IMR-90 (cell line): ENCODE results near the gene BMPER. TPM values are rescaled to one million over a fixed set of nuclear protein-coding genes. Genes with fewer than 3 reads are reported as not detected.

Source experiments
- ATAC-seq: fragments of 200-7000 bp; cut with Tn5 transposase; 2 replicates; pipeline ENCODE4 v1.9.1; 2020; ENCODE audit warnings: low read depth, mild to moderate bottlenecking, moderate library complexity
- BruUV-seq: library from RNA; stranded (reverse); fragments of 400-500 nt; replicated peaks from 2 replicates; lab custom pipeline; 2021; lab: Mats Ljungman, UMichigan
- CTCF ChIA-PET: fragments of 300-600 bp; formaldehyde crosslinking; extraction: SDS; loops from one replicate; lab custom pipeline; 2021; ENCODE audit warnings: antibody characterized with exemption; lab: Yijun Ruan, JAX
- POLR2A ChIA-PET: fragments of 300-600 bp; sonication (Branson Sonifier 250); formaldehyde crosslinking; loops from one replicate; lab custom pipeline; 2022; ENCODE audit warnings: antibody characterized with exemption; ENCODE audit not compliant: unreplicated experiment; lab: Charles Lee
- DNase-seq: peaks from one replicate; pipeline ENCODE4 v3.0.0; 2013
- H2AFZ ChIP-seq: replicated peaks from 2 replicates; pipeline ENCODE3; 2013; ENCODE audit warnings: low read length, mild to moderate bottlenecking; ENCODE audit not compliant: poor library complexity
- H2AK5ac ChIP-seq: 2 replicates; pipeline ENCODE4 v1.6.1; 2013; ENCODE audit warnings: low read depth, low read length, inconsistent platforms
- H2AK9ac ChIP-seq: replicated peaks from 2 replicates; pipeline ENCODE3; 2013; ENCODE audit warnings: mild to moderate bottlenecking, low read depth, low read length, moderate library complexity; ENCODE audit not compliant: poor library complexity
- H2BK120ac ChIP-seq: 2 replicates; pipeline ENCODE4 v1.6.1; 2013; ENCODE audit warnings: low read depth, low read length, inconsistent platforms
- H2BK15ac ChIP-seq: 3 replicates; pipeline ENCODE4 v1.6.1; 2013; ENCODE audit warnings: low read depth, low read length, inconsistent platforms
- H2BK20ac ChIP-seq: 2 replicates; pipeline ENCODE4 v1.6.1; 2013; ENCODE audit warnings: low read depth, mild to moderate bottlenecking, inconsistent platforms, low read length, moderate library complexity
- H2BK5ac ChIP-seq: 2 replicates; pipeline ENCODE4 v1.6.1; 2013; ENCODE audit warnings: mild to moderate bottlenecking, low read depth, low read length, inconsistent platforms; ENCODE audit not compliant: poor library complexity, severe bottlenecking
- H3K14ac ChIP-seq: replicated peaks from 2 replicates; pipeline ENCODE4 v1.6.1; 2013; ENCODE audit warnings: low read depth, low read length, inconsistent platforms
- H3K18ac ChIP-seq: 2 replicates; pipeline ENCODE4 v1.6.1; 2013; ENCODE audit warnings: low read depth, low read length, control low read depth
- H3K23ac ChIP-seq: 2 replicates; pipeline ENCODE4 v1.6.1; 2013; ENCODE audit warnings: low read depth, low read length, inconsistent platforms
- H3K27ac ChIP-seq: 2 replicates; pipeline ENCODE4 v1.5.1; 2013; ENCODE audit warnings: mild to moderate bottlenecking, control low read depth, low read length; ENCODE audit not compliant: insufficient read depth
- H3K27me3 ChIP-seq: 2 replicates; pipeline ENCODE4 v1.6.1; 2013; ENCODE audit warnings: low read length; ENCODE audit not compliant: control insufficient read depth, insufficient read depth
- H3K36me3 ChIP-seq: 2 replicates; pipeline ENCODE4 v1.6.1; 2013; ENCODE audit warnings: low read length, mixed read lengths; ENCODE audit not compliant: control insufficient read depth, insufficient read depth
- H3K4ac ChIP-seq: 2 replicates; pipeline ENCODE4 v1.6.1; 2013; ENCODE audit warnings: low read depth, low read length, inconsistent platforms
- H3K4me1 ChIP-seq: 2 replicates; pipeline ENCODE4 v1.6.1; 2013; ENCODE audit warnings: low read length, mixed read lengths; ENCODE audit not compliant: control insufficient read depth, insufficient read depth
- H3K4me2 ChIP-seq: 2 replicates; pipeline ENCODE4 v1.6.1; 2013; ENCODE audit warnings: low read depth, mild to moderate bottlenecking, control low read depth, low read length, moderate library complexity
- H3K4me3 ChIP-seq: 2 replicates; pipeline ENCODE4 v1.5.1; 2013; ENCODE audit warnings: low read depth, mild to moderate bottlenecking, control low read depth, low read length, moderate library complexity; ENCODE audit not compliant: insufficient read depth
- H3K56ac ChIP-seq: 2 replicates; pipeline ENCODE4 v1.6.1; 2013; ENCODE audit warnings: low read length, inconsistent platforms; ENCODE audit not compliant: insufficient read depth; ENCODE audit errors: extremely low read depth
- H3K79me1 ChIP-seq, 2 experiments: 2 replicates each; pipeline ENCODE4 v1.6.1; 2013; ENCODE audit warnings: low read length in 2 of 2, inconsistent platforms in 1 of 2, low read depth in 1 of 2
- H3K9ac ChIP-seq: 2 replicates; pipeline ENCODE4 v1.6.1; 2013; ENCODE audit warnings: low read depth, low read length, control low read depth
- H3K9me1 ChIP-seq: 2 replicates; pipeline ENCODE4 v1.6.1; 2013; ENCODE audit warnings: low read length, inconsistent platforms; ENCODE audit not compliant: insufficient read depth
- H3K9me3 ChIP-seq: 2 replicates; pipeline ENCODE4 v1.6.1; 2013; ENCODE audit warnings: low read length; ENCODE audit not compliant: control insufficient read depth, insufficient read depth
- H4K20me1 ChIP-seq: 2 replicates; pipeline ENCODE4 v1.6.1; 2013; ENCODE audit warnings: low read length, inconsistent platforms; ENCODE audit not compliant: insufficient read depth
- H4K5ac ChIP-seq: 2 replicates; pipeline ENCODE4 v1.6.1; 2013; ENCODE audit warnings: mild to moderate bottlenecking, low read depth, low read length, control low read depth
- H4K8ac ChIP-seq, 2 experiments: 2 replicates each; pipeline ENCODE4 v1.6.1; 2013; ENCODE audit warnings: low read depth in 2 of 2, low read length in 2 of 2, control low read depth in 1 of 2, inconsistent platforms in 1 of 2
- H4K91ac ChIP-seq: 2 replicates; pipeline ENCODE4 v1.6.1; 2013; ENCODE audit warnings: low read depth, low read length, inconsistent platforms; ENCODE audit not compliant: insufficient read depth
- BHLHE40 ChIP-seq: fragments of 150-350 bp; IDR thresholded peaks from 2 replicates; pipeline ENCODE4 v1.6.1; 2016; ENCODE audit warnings: mild to moderate bottlenecking, low read depth, low read length
- CEBPB ChIP-seq: IDR thresholded peaks from 2 replicates; pipeline ENCODE4 v1.6.1; 2012; ENCODE audit warnings: low read depth, low read length, improper control_type of control experiment
- CHD1 ChIP-seq: IDR thresholded peaks from 2 replicates; pipeline ENCODE4 v1.6.1; 2012; ENCODE audit warnings: low read depth, low read length, improper control_type of control experiment
- ELK1 ChIP-seq: fragments of 150-350 bp; IDR thresholded peaks from 2 replicates; pipeline ENCODE4 v1.6.1; 2016; ENCODE audit warnings: low read depth, mild to moderate bottlenecking, low read length, moderate library complexity, borderline replicate concordance
- FOS ChIP-seq: fragments of 150-350 bp; IDR thresholded peaks from 2 replicates; pipeline ENCODE4 v1.6.1; 2016; ENCODE audit warnings: low read depth, low read length
- MAFK ChIP-seq: IDR thresholded peaks from 2 replicates; pipeline ENCODE4 v1.6.1; 2012; ENCODE audit warnings: low read depth, low read length, improper control_type of control experiment
- MAZ ChIP-seq: IDR thresholded peaks from 2 replicates; pipeline ENCODE4 v1.6.1; 2012; ENCODE audit warnings: low read depth, mild to moderate bottlenecking, low read length, improper control_type of control experiment, moderate library complexity, borderline replicate concordance
- MXI1 ChIP-seq: IDR thresholded peaks from 2 replicates; pipeline ENCODE4 v1.6.1; 2012; ENCODE audit warnings: low read depth, mild to moderate bottlenecking, low read length, moderate library complexity, borderline replicate concordance
- NFE2L2 ChIP-seq: fragments of 150-350 bp; IDR thresholded peaks from 2 replicates; pipeline ENCODE4 v1.6.1; 2016; ENCODE audit warnings: low read depth, mild to moderate bottlenecking, low read length
- POLR2A ChIP-seq: IDR thresholded peaks from 2 replicates; pipeline ENCODE4 v1.6.1; 2012; ENCODE audit warnings: mild to moderate bottlenecking, low read depth, low read length
- RAD21 ChIP-seq: IDR thresholded peaks from 2 replicates; pipeline ENCODE4 v1.6.1; 2012; ENCODE audit warnings: low read length, improper control_type of control experiment
- RCOR1 ChIP-seq: IDR thresholded peaks from 2 replicates; pipeline ENCODE4 v1.6.1; 2012; ENCODE audit warnings: mild to moderate bottlenecking, low read length, improper control_type of control experiment; ENCODE audit not compliant: insufficient replicate concordance
- RFX5 ChIP-seq: IDR thresholded peaks from 2 replicates; pipeline ENCODE4 v1.8.0; 2012; ENCODE audit warnings: low read depth, mild to moderate bottlenecking, low read length, moderate library complexity
- SMC3 ChIP-seq: fragments of 150-350 bp; IDR thresholded peaks from 2 replicates; pipeline ENCODE4 v1.6.1; 2016; ENCODE audit warnings: low read depth, mild to moderate bottlenecking, antibody characterized with exemption, low read length, moderate library complexity
- WGBS, 2 experiments: methylation state at CpG; one replicate each; pipeline versions ENCODE4 v1.1.5 to v1.1.7; 2013; ENCODE audit warnings: missing lambda C conversion rate in 2 of 2; ENCODE audit not compliant: insufficient read length in 1 of 2; ENCODE audit errors: extremely low coverage in 2 of 2; 5-methylcytosine and 5-hydroxymethylcytosine counted together
- dilution Hi-C: fragments of 300-500 bp; cut with HindIII; formaldehyde crosslinking; loops from one replicate; pipeline ENCODE4 v1.14.3; 2018; ENCODE audit warnings: low sequenced_read_pairs; ENCODE audit not compliant: unreplicated experiment
- in situ Hi-C: fragments of 300-500 bp; cut with MboI; formaldehyde crosslinking; loops from 3 replicates; pipeline ENCODE4 v1.14.3; 2019; ENCODE audit warnings: low sequenced_read_pairs, inconsistent platforms, mixed read lengths
- intact Hi-C: fragments of 100-400 bp; cut with micrococcal nuclease; formaldehyde crosslinking; loops from 2 replicates; pipeline ENCODE4 v1.10.0; 2022
- polyA plus RNA-seq, 3 experiments: library from polyadenylated mRNA; depleted of rRNA; stranded (reverse); fragments of >200 nt; gene quantifications; 2 replicates each; pipeline ENCODE4 v1.2.3, GENCODE V29; 2012; ENCODE audit warnings: low replicate concordance in 1 of 3
- total RNA-seq: library from RNA; depleted of rRNA; stranded (reverse); fragments of >200 nt; gene quantifications from 2 replicates; pipeline ENCODE4 v1.2.3, GENCODE V29; 2012
- TF ChIP-seq, protein P1 (sequence below): conservative IDR thresholded peaks from 2 replicates; pipeline ENCODE4 v1.5.1; 2012; ENCODE audit warnings: mild to moderate bottlenecking, low read depth, low read length, improper control_type of control experiment
- TF ChIP-seq, protein P2 (sequence below): fragments of 150-350 bp; IDR thresholded peaks from 2 replicates; pipeline ENCODE4 v1.6.1; 2017; ENCODE audit warnings: mild to moderate bottlenecking, antibody characterized with exemption, low read length, low read depth

Gene BMPER
- total and polyA plus RNA-seq, 2 of the 4 experiments (the other 2 are of a cell fraction): 6.2 to 7.9 TPM

DNA sequence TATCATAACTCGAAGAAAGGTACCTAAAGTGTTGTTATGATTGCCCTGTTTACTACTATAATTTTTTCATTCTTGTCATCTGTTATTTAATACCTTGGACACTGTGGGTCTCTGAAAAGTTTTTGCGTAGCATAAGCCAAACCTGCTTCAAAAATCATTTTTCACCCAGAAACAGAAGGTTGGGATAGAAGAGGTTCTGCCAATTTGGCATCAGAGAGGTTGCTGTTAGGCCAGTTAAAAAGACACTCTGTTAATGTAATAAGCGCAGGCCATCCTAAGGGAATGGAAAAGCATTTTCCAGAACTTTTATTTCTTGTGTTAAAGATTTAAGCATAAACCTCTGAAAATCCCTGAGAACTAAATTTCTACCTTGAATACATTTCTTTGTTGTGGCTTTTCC is 212.2 kb downstream of the BMPER start:
- H3K18ac ChIP-seq: no peak overlapping the region
- H4K20me1 ChIP-seq: no peaks in the 10 kb centered on the region
- in situ Hi-C loops (no loop called here), intact Hi-C loops (no loop called here), dilution Hi-C loops (no loop called here)
- ChIA-PET CTCF (interaction anchor here (1.1 kb wide), 1 partner anchor 17 kb away, joined by 3 read pairs; no protein-coding TSS in a partner anchor), POLR2A (no interaction called here)
- WGBS, 2 experiments: no CpG with 5 or more reads among the region's 3 CpGs
- H3K79me1 ChIP-seq: no peaks in the 10 kb centered on the region
- no peak overlapping the region for H2BK5ac ChIP-seq
- BruUV-seq: no TSS peak
- H2BK120ac ChIP-seq: no peak overlapping the region
- H2AFZ ChIP-seq: no peak overlapping the region
- H2BK20ac ChIP-seq: no peak overlapping the region
- H3K27me3 ChIP-seq: no peaks in the 10 kb centered on the region
- 0 out of 2 replicates have a peak, but pooled peaks cover 2% of the 10 kb centered on the region for H3K9me3 ChIP-seq
- H3K9me1 ChIP-seq: no peaks in the 10 kb centered on the region
- no peak overlapping the region for H4K91ac ChIP-seq
- H3K4ac ChIP-seq: no peak overlapping the region
- no peaks in the 10 kb centered on the region for H3K36me3 ChIP-seq
- no peak overlapping the region for H3K23ac ChIP-seq
- DNase-seq (no peak), ATAC-seq (no peak)
- no peak overlapping the region for H3K4me2 ChIP-seq
- H2BK15ac ChIP-seq: no peak overlapping the region
- H3K27ac ChIP-seq: no peak overlapping the region
- no peak for TF ChIP-seq POLR2A
- no peak for TF ChIP-seq ELK1
- TF ChIP-seq FOS: no peak
- TF ChIP-seq, protein P1, sequence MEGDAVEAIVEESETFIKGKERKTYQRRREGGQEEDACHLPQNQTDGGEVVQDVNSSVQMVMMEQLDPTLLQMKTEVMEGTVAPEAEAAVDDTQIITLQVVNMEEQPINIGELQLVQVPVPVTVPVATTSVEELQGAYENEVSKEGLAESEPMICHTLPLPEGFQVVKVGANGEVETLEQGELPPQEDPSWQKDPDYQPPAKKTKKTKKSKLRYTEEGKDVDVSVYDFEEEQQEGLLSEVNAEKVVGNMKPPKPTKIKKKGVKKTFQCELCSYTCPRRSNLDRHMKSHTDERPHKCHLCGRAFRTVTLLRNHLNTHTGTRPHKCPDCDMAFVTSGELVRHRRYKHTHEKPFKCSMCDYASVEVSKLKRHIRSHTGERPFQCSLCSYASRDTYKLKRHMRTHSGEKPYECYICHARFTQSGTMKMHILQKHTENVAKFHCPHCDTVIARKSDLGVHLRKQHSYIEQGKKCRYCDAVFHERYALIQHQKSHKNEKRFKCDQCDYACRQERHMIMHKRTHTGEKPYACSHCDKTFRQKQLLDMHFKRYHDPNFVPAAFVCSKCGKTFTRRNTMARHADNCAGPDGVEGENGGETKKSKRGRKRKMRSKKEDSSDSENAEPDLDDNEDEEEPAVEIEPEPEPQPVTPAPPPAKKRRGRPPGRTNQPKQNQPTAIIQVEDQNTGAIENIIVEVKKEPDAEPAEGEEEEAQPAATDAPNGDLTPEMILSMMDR: no peak
- TF ChIP-seq CEBPB: no peak
- TF ChIP-seq BHLHE40: no peak
- TF ChIP-seq RFX5: no peak
- no peak for TF ChIP-seq CHD1
- TF ChIP-seq RAD21: no peak
- TF ChIP-seq NFE2L2: no peak
- TF ChIP-seq MAZ: no peak
- TF ChIP-seq SMC3: no peak
- no peak for TF ChIP-seq MAFK
- TF ChIP-seq, protein P2, sequence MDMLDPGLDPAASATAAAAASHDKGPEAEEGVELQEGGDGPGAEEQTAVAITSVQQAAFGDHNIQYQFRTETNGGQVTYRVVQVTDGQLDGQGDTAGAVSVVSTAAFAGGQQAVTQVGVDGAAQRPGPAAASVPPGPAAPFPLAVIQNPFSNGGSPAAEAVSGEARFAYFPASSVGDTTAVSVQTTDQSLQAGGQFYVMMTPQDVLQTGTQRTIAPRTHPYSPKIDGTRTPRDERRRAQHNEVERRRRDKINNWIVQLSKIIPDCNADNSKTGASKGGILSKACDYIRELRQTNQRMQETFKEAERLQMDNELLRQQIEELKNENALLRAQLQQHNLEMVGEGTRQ: no peak
- no peak for TF ChIP-seq RCOR1
- no peak for TF ChIP-seq MXI1
- no peak overlapping the region for H4K5ac ChIP-seq
- no peak overlapping the region for H4K8ac ChIP-seq
- H3K4me3 ChIP-seq: no peak overlapping the region
- H3K9ac ChIP-seq: no peak overlapping the region
- no peak overlapping the region for H2AK5ac ChIP-seq
- H3K56ac ChIP-seq: no peak overlapping the region
- H3K4me1 ChIP-seq: peaks cover 3% of the 10 kb centered on the region; the same call in 1 of the 2 replicates
- no peak overlapping the region for H2AK9ac ChIP-seq
- no peak overlapping the region for H3K14ac ChIP-seq
